HFF-Myc (cell line): Measurements from ENCODE around the gene IWS1.
"Not testable (repeated sequence)": the region's sequence is repeated elsewhere in the genome, so short reads cannot be mapped to it uniquely, and the experiment has no call there.

Experiments
- DNase-seq: peaks from one replicate; pipeline ENCODE4 v3.0.0-alpha.2; 2011; ENCODE audit warnings: low read depth; ENCODE audit errors: extremely low read depth
- H3K4me3 ChIP-seq: replicated peaks from 2 replicates; pipeline ENCODE4 v1.5.1; 2011; ENCODE audit warnings: low read depth, mild to moderate bottlenecking, control low read depth, low read length
- TF ChIP-seq, protein P1 (sequence below): IDR thresholded peaks from 2 replicates; pipeline ENCODE4 v1.5.1; 2012; ENCODE audit warnings: mild to moderate bottlenecking, low read depth, low read length, control low read depth; ENCODE audit errors: missing control alignments

Gene IWS1

DNA sequence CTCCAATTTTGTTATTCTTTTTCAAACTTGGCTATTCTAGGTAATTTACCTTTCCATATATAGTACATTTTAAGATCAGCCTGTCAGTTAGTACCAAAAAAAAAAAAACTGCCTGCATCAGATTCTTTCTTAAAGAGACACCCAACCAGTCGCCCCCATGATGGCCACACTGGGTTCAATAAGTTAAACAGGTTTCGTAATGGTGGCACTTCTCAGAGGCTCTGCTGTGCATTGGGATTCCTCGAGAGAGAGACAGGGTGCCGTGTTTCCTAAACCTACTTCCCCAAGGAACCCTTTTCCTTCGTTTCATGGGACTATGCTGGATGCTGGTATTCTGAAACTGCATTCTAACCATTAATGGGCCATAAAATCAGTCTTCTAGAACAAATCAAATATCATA is 46.6 kb upstream of the IWS1 start:
- TF ChIP-seq, protein P1, sequence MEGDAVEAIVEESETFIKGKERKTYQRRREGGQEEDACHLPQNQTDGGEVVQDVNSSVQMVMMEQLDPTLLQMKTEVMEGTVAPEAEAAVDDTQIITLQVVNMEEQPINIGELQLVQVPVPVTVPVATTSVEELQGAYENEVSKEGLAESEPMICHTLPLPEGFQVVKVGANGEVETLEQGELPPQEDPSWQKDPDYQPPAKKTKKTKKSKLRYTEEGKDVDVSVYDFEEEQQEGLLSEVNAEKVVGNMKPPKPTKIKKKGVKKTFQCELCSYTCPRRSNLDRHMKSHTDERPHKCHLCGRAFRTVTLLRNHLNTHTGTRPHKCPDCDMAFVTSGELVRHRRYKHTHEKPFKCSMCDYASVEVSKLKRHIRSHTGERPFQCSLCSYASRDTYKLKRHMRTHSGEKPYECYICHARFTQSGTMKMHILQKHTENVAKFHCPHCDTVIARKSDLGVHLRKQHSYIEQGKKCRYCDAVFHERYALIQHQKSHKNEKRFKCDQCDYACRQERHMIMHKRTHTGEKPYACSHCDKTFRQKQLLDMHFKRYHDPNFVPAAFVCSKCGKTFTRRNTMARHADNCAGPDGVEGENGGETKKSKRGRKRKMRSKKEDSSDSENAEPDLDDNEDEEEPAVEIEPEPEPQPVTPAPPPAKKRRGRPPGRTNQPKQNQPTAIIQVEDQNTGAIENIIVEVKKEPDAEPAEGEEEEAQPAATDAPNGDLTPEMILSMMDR = no peak
- no peak overlapping the region for H3K4me3 ChIP-seq
- no peak for DNase-seq

DNA sequence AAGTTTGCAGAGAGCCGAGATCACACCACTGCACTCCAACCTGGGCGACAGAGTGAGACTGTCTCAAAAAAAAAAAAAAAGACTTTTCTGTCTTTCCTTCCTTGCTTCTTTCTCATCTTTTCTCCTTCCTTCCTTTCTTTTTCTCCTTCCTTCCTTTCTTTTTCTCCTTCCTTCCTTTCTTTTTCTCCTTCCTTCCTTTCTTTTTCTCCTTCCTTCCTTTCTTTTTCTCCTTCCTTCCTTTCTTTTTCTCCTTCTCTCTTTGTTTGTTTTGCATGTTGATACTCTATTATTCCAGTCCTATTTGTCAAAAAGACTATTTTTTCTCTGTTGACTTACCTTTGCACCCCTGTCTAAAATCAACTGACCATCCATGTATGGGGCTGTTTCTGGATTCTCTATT is 46.1 kb upstream of the IWS1 start:
- DNase-seq, H3K4me3 ChIP-seq: not testable (repeated sequence)

DNA sequence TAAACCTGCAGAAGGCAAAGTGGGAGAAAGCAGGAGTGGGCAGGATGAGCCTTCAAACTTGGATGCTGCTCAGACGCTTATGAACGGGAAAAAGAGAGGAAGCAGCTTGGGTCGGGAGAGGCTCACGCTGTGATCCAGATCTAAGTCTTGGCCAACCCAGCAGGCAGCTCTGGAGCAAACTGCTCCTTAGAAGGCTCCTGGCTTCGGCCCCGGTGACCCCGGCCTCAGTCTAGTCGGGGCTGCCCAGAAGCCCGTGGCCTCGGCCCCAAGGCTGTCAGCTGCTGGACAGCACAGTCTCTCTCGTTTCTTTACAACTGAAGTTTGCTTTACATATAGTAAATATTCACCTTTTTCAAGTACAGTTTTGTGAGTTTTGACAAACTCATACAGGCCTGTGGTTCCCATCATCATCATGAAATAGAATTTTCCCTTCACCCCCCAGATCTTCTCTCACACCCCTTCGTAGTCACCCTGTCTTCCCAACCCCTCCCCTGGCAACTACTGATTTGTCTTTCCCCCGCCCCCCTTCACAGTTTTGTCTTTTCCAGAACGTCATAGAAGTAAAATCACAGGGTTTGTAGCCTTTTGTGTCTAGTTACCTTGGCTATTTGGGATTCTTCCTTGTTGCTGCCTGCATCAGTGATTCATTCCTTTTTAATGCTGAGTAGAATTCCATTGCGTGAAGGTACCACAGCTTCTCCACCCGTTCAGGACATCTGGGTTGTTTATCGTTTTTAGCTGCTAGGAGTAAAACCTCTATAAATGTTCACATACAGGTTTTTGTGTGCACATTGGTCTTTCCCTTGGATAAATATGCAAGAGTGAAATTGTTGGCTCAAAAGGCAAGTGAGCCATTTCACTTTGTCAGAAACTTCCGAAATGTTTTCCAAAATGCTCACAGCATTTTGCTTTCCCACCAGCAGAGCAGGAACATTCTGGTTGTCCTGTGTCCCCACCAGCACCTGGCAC is 44.3 kb upstream of the IWS1 start:
- no peak for DNase-seq
- H3K4me3 ChIP-seq = no peak overlapping the region
- TF ChIP-seq, protein P1 = no peak

DNA sequence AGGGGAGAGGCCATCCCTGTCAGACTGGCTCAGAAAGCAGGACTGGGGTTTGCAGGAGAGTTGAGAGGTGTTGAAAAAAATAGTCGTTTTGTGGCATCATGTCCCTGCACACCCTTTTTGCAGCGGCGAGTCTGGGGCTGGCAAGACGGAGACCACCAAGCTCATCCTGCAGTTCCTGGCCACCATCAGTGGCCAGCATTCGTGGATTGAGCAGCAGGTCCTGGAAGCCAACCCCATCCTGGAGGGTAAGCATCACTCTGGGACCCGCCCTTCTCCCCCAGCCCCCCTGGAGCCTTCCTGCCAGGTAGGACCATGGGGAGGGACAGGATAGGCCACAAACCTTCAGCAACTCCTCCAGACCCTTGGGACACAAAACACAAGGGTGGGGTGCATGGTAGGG is 43.4 kb upstream of the IWS1 start:
- H3K4me3 ChIP-seq = no peak overlapping the region
- TF ChIP-seq, protein P1 = no peak
- no peak for DNase-seq

DNA sequence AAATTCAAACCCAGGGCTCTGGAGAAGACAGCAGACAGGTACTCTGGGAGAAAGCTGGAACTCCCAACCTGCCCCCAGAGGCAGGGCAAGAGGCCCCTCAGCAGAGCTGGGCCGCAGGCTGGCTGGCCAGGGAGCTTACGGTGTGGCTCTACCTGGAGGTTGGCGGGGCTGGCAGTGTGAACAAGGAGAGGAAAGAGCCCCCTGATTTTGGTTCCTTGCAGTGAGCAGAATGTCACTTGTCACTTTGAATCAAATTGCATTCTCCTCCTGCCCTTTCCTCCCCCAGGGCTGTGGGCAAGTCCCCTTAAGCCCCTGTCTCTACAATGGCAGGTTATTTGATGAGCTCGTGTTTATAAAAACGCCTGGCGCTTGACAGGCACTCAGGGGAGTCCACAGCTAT is 41.8 kb upstream of the IWS1 start:
- no peak for DNase-seq
- no peak overlapping the region for H3K4me3 ChIP-seq
- TF ChIP-seq, protein P1 = no peak

DNA sequence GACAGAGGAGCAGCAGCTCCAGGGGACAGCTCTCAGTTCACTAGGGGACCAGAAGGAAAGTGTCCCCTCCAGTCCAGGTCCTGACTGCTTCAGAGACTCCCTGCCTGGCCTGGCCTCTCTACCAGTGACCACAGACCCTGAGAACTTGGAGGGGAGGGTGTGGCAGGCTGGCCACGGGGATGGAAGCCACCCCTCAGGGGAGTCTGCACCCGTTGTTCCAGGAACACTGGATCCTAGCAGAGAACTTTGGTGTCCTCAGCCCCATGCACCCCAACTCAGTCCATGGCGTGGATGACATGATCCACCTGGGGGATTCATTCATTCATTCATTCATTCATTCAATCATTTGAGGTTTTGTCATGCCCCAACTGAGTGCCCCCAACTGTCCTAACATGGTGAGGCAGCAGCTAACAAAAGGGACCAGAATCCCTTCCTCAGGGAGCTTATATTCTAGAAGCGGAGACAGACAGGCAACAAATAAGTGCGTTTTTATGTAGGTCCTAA is 41.1 kb upstream of the IWS1 start:
- no peak overlapping the region for H3K4me3 ChIP-seq
- no peak for DNase-seq
- TF ChIP-seq, protein P1 = no peak

DNA sequence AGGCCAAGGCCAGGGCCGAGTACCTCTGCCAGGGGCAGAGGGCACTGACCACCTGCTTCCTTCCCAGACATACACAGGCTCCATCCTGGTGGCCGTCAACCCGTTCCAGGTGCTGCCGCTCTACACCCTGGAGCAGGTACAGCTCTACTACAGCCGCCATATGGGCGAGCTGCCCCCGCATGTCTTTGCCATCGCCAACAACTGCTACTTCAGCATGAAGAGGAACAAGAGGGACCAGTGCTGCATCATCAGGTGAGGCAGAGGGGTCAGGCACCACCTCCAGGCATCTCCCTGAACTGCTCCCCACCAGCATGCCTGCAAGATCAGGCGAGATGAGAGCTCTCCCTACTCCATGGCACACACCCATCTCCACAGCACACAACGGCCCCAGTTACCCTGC is 40.3 kb upstream of the IWS1 start:
- TF ChIP-seq, protein P1 = no peak
- no peak for DNase-seq
- H3K4me3 ChIP-seq = no peak overlapping the region
